Natural killer cell (primary cell): ENCODE results near the gene SUPT16H. TPM values are rescaled to one million over a fixed set of nuclear protein-coding genes. Genes with fewer than 3 reads are reported as not detected.

ENCODE experiments used
- ATAC-seq, 3 donors: fragments of 150-1000 bp in 2 of 3; fragments of 200-7000 bp in 1 of 3; cut with Tn5 transposase; 1 replicate in 1 of 3; 2 replicates in 2 of 3; pipeline ENCODE4 v1.10.0; 2021; ENCODE audit warnings: mild to moderate bottlenecking in 2 of 3, moderate library complexity in 2 of 3
- DNase-seq, 2 donors: peaks; one replicate each; pipeline versions ENCODE4 v3.0.0 to v3.0.0-alpha.2; 2013 to 2021; ENCODE audit warnings: mixed read lengths in 1 of 2
- H3K27ac ChIP-seq: one replicate; pipeline ENCODE4 v1.5.1; 2013; ENCODE audit warnings: mild to moderate bottlenecking, low read length
- H3K27me3 ChIP-seq: one replicate; pipeline ENCODE4 v1.6.1; 2013; ENCODE audit warnings: low read length; ENCODE audit not compliant: control insufficient read depth, insufficient read depth
- H3K36me3 ChIP-seq: one replicate; pipeline ENCODE4 v1.6.1; 2013; ENCODE audit warnings: low read length; ENCODE audit not compliant: control insufficient read depth, insufficient read depth
- H3K4me1 ChIP-seq: one replicate; pipeline ENCODE4 v1.6.1; 2013; ENCODE audit warnings: low read length; ENCODE audit not compliant: control insufficient read depth, insufficient read depth
- H3K4me3 ChIP-seq: one replicate; pipeline ENCODE4 v1.5.1; 2013; ENCODE audit warnings: low read length
- H3K9me3 ChIP-seq: one replicate; pipeline ENCODE4 v1.6.1; 2013; ENCODE audit warnings: low read length; ENCODE audit not compliant: control insufficient read depth, insufficient read depth
- H3K27ac Mint-ChIP-seq, 2 donors: one replicate each; pipeline ENCODE4 v1.8.0; 2022; ENCODE audit warnings: mild to moderate bottlenecking in 2 of 2, mixed read lengths in 2 of 2, moderate library complexity in 1 of 2
- H3K27me3 Mint-ChIP-seq, 2 donors: one replicate each; pipeline ENCODE4 v1.8.0; 2022; ENCODE audit warnings: low read depth in 2 of 2, mixed read lengths in 2 of 2
- H3K36me3 Mint-ChIP-seq: one replicate; pipeline ENCODE4 v1.8.0; 2022; ENCODE audit warnings: mixed read lengths
- H3K4me1 Mint-ChIP-seq, 2 donors: one replicate each; pipeline ENCODE4 v1.8.0; 2022; ENCODE audit warnings: mixed read lengths in 2 of 2
- H3K4me3 Mint-ChIP-seq: one replicate; pipeline ENCODE4 v1.8.0; 2022; ENCODE audit warnings: mild to moderate bottlenecking, moderate library complexity, mixed read lengths
- H3K9me3 Mint-ChIP-seq, 2 donors: one replicate each; pipeline ENCODE4 v1.8.0; 2022; ENCODE audit warnings: mixed read lengths in 2 of 2
- CTCF ChIP-seq: fragments of 200-600 bp; IDR thresholded peaks from one replicate; pipeline ENCODE4 v1.8.0; 2022; ENCODE audit warnings: antibody characterized with exemption
- WGBS: methylation state at CpG from one replicate; pipeline ENCODE4 v1.1.7; 2013; ENCODE audit warnings: missing lambda C conversion rate; ENCODE audit not compliant: insufficient coverage; 5-methylcytosine and 5-hydroxymethylcytosine counted together
- intact Hi-C: fragments of 100-400 bp; cut with micrococcal nuclease; formaldehyde crosslinking; loops from one replicate; pipeline ENCODE4 v1.14.2; 2022
- total RNA-seq, 4 donors: library from RNA; stranded (reverse); fragments of 120-200 nt in 1 of 4; gene quantifications; one replicate each; pipeline versions ENCODE4 v1.2.3 to v1.2.4, GENCODE V29; 2013 to 2022

SUPT16H gene
- total RNA-seq, 3 donors from 2014 or later (not counting 1 experiment from before 2014, with no cell fraction given), result 60.3 to 72.6 (median 65.1) TPM

- no peak overlapping the region for H3K27ac Mint-ChIP-seq
- TF ChIP-seq CTCF, result no peak
- no peaks in the 10 kb centered on the region for H3K9me3 Mint-ChIP-seq
- no peak overlapping the region for H3K4me3 Mint-ChIP-seq
- Histone ChIP-seq H3K9me3 (no peaks in the 10 kb centered on the region), H3K27ac (no peak overlapping the region), H3K36me3 (no peaks in the 10 kb centered on the region), H3K4me3 (no peak overlapping the region), H3K27me3 (peaks cover 2% of the 10 kb centered on the region), H3K4me1 (peaks cover 13% of the 10 kb centered on the region)
- no peaks in the 10 kb centered on the region for H3K36me3 Mint-ChIP-seq
- ATAC-seq (no peak), DNase-seq (no peak)
- H3K4me1 Mint-ChIP-seq, result peaks cover 9 to 10% of the 10 kb centered on the region in 2 donors
- intact Hi-C loops, result no loop called here
- WGBS, result 95% methylated on average over 12 of the region's 12 CpGs
- H3K27me3 Mint-ChIP-seq, result no peaks in the 10 kb centered on the region
Observed at GRCh38 chr14:21313512-21313911, 70.3 kb downstream of the SUPT16H start.

- WGBS, result 78% methylated on average over 2 of the region's 2 CpGs
- Histone ChIP-seq H3K9me3 (no peaks in the 10 kb centered on the region), H3K4me1 (peaks cover 13% of the 10 kb centered on the region), H3K4me3 (no peak overlapping the region), H3K27me3 (peaks cover 2% of the 10 kb centered on the region), H3K27ac (no peak overlapping the region), H3K36me3 (no peaks in the 10 kb centered on the region)
- Mint-ChIP-seq H3K27ac (no peak overlapping the region), H3K4me1 (peaks cover 16 to 25% of the 10 kb centered on the region in 2 donors), H3K36me3 (no peaks in the 10 kb centered on the region), H3K9me3 (no peaks in the 10 kb centered on the region), H3K4me3 (no peak overlapping the region), H3K27me3 (no peaks in the 10 kb centered on the region)
- TF ChIP-seq CTCF, result no peak
- ATAC-seq (no peak), DNase-seq (no peak)
- intact Hi-C loops, result no loop called here
Observed at GRCh38 chr14:21311614-21312013, 72.2 kb downstream of the SUPT16H start.

- TF ChIP-seq CTCF, result no peak
- H3K4me1 Mint-ChIP-seq, result peaks cover 16 to 25% of the 10 kb centered on the region in 2 donors
- peak overlapping the region; percentile 2 for H3K4me3 Mint-ChIP-seq
- Histone ChIP-seq H3K36me3 (no peaks in the 10 kb centered on the region), H3K4me1 (peaks cover 12% of the 10 kb centered on the region), H3K4me3 (no peak overlapping the region), H3K9me3 (no peaks in the 10 kb centered on the region), H3K27ac (no peak overlapping the region), H3K27me3 (peaks cover 2% of the 10 kb centered on the region)
- no peak for ATAC-seq
- no peaks in the 10 kb centered on the region for H3K27me3 Mint-ChIP-seq
- DNase-seq, result no peak
- intact Hi-C loops, result no loop called here
- no peaks in the 10 kb centered on the region for H3K9me3 Mint-ChIP-seq
- H3K36me3 Mint-ChIP-seq, result no peaks in the 10 kb centered on the region
- no CpG with 5 or more reads among the region's 3 CpGs for WGBS
- no peak overlapping the region for H3K27ac Mint-ChIP-seq
Observed at GRCh38 chr14:21309956-21310355, 73.9 kb downstream of the SUPT16H start.

- intact Hi-C loops, result no loop called here
- peak overlapping the region; percentile 53 to 77 for H3K27ac Mint-ChIP-seq
- DNase-seq (no peak), ATAC-seq (no peak)
- no peak for TF ChIP-seq CTCF
- peaks cover 2% of the 10 kb centered on the region for H3K27me3 ChIP-seq
- H3K36me3 ChIP-seq, result no peaks in the 10 kb centered on the region
- no peaks in the 10 kb centered on the region for H3K27me3 Mint-ChIP-seq
- H3K9me3 ChIP-seq, result no peaks in the 10 kb centered on the region
- no peaks in the 10 kb centered on the region for H3K9me3 Mint-ChIP-seq
- H3K4me1 ChIP-seq, result peaks cover 12% of the 10 kb centered on the region
- peak overlapping the region; percentile 62 for H3K27ac ChIP-seq
- H3K4me3 Mint-ChIP-seq, result peak overlapping the region; percentile 79
- WGBS, result 86% methylated on average over 8 of the region's 8 CpGs
- peaks cover 16 to 25% of the 10 kb centered on the region in 2 donors for H3K4me1 Mint-ChIP-seq
- peak overlapping the region; percentile 40 for H3K4me3 ChIP-seq
- H3K36me3 Mint-ChIP-seq, result no peaks in the 10 kb centered on the region
Observed at GRCh38 chr14:21309238-21309636, 74.6 kb downstream of the SUPT16H start.
